H9 (cell line): ENCODE measurements around the gene CYGB. TPM values are rescaled to one million over a fixed set of nuclear protein-coding genes. Genes with fewer than 3 reads are reported as not detected.

Experiments
- DNase-seq: peaks from one replicate; pipeline ENCODE4 v3.0.0-alpha.2; 2017
- H2AFZ ChIP-seq: one replicate; pipeline ENCODE4 v1.6.1; 2013; ENCODE audit warnings: mild to moderate bottlenecking, low read length, control low read depth, moderate library complexity
- H2AK5ac ChIP-seq: 2 replicates; pipeline ENCODE4 v1.6.1; 2013; ENCODE audit warnings: low read length, control low read depth, mixed read lengths; ENCODE audit not compliant: insufficient read length
- H2BK120ac ChIP-seq: one replicate; pipeline ENCODE4 v1.6.1; 2013; ENCODE audit warnings: low read depth, mild to moderate bottlenecking, low read length, control low read depth, inconsistent platforms; ENCODE audit not compliant: poor library complexity, severe bottlenecking
- H2BK12ac ChIP-seq: 2 replicates; pipeline ENCODE4 v1.6.1; 2013; ENCODE audit warnings: low read length, control low read depth, mixed read lengths, low read depth; ENCODE audit not compliant: insufficient read length
- H2BK15ac ChIP-seq: 2 replicates; pipeline ENCODE4 v1.6.1; 2013; ENCODE audit warnings: low read depth, low read length, control low read depth
- H2BK20ac ChIP-seq: one replicate; pipeline ENCODE4 v1.6.1; 2013; ENCODE audit warnings: low read depth, mild to moderate bottlenecking, low read length, control low read depth, inconsistent platforms; ENCODE audit not compliant: poor library complexity, severe bottlenecking
- H2BK5ac ChIP-seq: 2 replicates; pipeline ENCODE4 v1.6.1; 2013; ENCODE audit warnings: low read length, control low read depth, mixed read lengths; ENCODE audit not compliant: insufficient read length
- H3K14ac ChIP-seq: 2 replicates; pipeline ENCODE4 v1.6.1; 2013; ENCODE audit warnings: low read length, control low read depth; ENCODE audit not compliant: insufficient read depth
- H3K18ac ChIP-seq: 2 replicates; pipeline ENCODE4 v1.6.1; 2013; ENCODE audit warnings: low read depth, mild to moderate bottlenecking, mixed read lengths, low read length, control low read depth; ENCODE audit not compliant: insufficient read length
- H3K23ac ChIP-seq: 2 replicates; pipeline ENCODE4 v1.6.1; 2013; ENCODE audit warnings: low read length, control low read depth, mixed read lengths, low read depth; ENCODE audit not compliant: insufficient read length
- H3K23me2 ChIP-seq: 2 replicates; pipeline ENCODE4 v1.6.1; 2013; ENCODE audit warnings: low read depth, mild to moderate bottlenecking, mixed read lengths, low read length, control low read depth; ENCODE audit not compliant: insufficient read length, poor library complexity, severe bottlenecking
- H3K27ac ChIP-seq: 2 replicates; pipeline ENCODE4 v1.5.1; 2013; ENCODE audit warnings: low read length, control low read depth, mixed read lengths, low read depth; ENCODE audit not compliant: insufficient read length
- H3K27me3 ChIP-seq: 2 replicates; pipeline ENCODE4 v1.6.1; 2013; ENCODE audit warnings: low read length, control low read depth, inconsistent platforms; ENCODE audit not compliant: insufficient read depth
- H3K4ac ChIP-seq: 2 replicates; pipeline ENCODE4 v1.6.1; 2013; ENCODE audit warnings: low read depth, mild to moderate bottlenecking, control low read depth, inconsistent platforms, low read length, moderate library complexity
- H3K4me1 ChIP-seq: 2 replicates; pipeline ENCODE4 v1.6.1; 2013; ENCODE audit warnings: low read length, control low read depth, inconsistent platforms; ENCODE audit not compliant: insufficient read depth
- H3K4me2 ChIP-seq: 2 replicates; pipeline ENCODE4 v1.6.1; 2013; ENCODE audit warnings: low read length, control low read depth, mixed read lengths; ENCODE audit not compliant: insufficient read length, insufficient read depth
- H3K56ac ChIP-seq: 2 replicates; pipeline ENCODE4 v1.6.1; 2013; ENCODE audit warnings: low read depth, mild to moderate bottlenecking, mixed read lengths, low read length, control low read depth; ENCODE audit not compliant: insufficient read length
- H3K79me1 ChIP-seq: 2 replicates; pipeline ENCODE4 v1.6.1; 2013; ENCODE audit warnings: low read depth, mild to moderate bottlenecking, moderate library complexity, low read length, control low read depth, inconsistent platforms; ENCODE audit not compliant: insufficient read depth, poor library complexity, severe bottlenecking
- H3K79me2 ChIP-seq: 2 replicates; pipeline ENCODE4 v1.6.1; 2013; ENCODE audit warnings: low read length, control low read depth, inconsistent platforms; ENCODE audit not compliant: insufficient read depth
- H3K9ac ChIP-seq: 2 replicates; pipeline ENCODE4 v1.6.1; 2013; ENCODE audit warnings: low read length, control low read depth, mixed read lengths; ENCODE audit not compliant: insufficient read length; ENCODE audit errors: extremely low read depth
- H3K9me3 ChIP-seq: one replicate; pipeline ENCODE4 v1.6.1; 2013; ENCODE audit warnings: low read depth, low read length, inconsistent platforms; ENCODE audit not compliant: control insufficient read depth
- H3T11ph ChIP-seq: one replicate; pipeline ENCODE4 v1.6.1; 2013; ENCODE audit warnings: mild to moderate bottlenecking, low read length, control low read depth, inconsistent platforms
- H4K20me1 ChIP-seq: one replicate; pipeline ENCODE4 v1.6.1; 2013; ENCODE audit not compliant: control insufficient read depth, insufficient read length, insufficient read depth
- H4K5ac ChIP-seq: 2 replicates; pipeline ENCODE4 v1.6.1; 2013; ENCODE audit warnings: low read depth, mild to moderate bottlenecking, mixed read lengths, low read length, control low read depth; ENCODE audit not compliant: insufficient read length
- H4K8ac ChIP-seq: replicated peaks from 2 replicates; pipeline ENCODE4 v1.6.1; 2013; ENCODE audit warnings: low read length, control low read depth, mixed read lengths, low read depth; ENCODE audit not compliant: insufficient read length
- H4K91ac ChIP-seq: 2 replicates; pipeline ENCODE4 v1.6.1; 2013; ENCODE audit warnings: low read depth, mild to moderate bottlenecking, moderate library complexity, mixed read lengths, low read length, control low read depth; ENCODE audit not compliant: insufficient read length
- H3K27ac Mint-ChIP-seq, 3 experiments: 2 replicates in 2 of 3; 3 replicates in 1 of 3; pipeline ENCODE4 v1.8.0; 2020 to 2021; ENCODE audit warnings: mixed read lengths in 3 of 3, mild to moderate bottlenecking in 1 of 3, moderate library complexity in 1 of 3
- H3K27me3 Mint-ChIP-seq: 2 replicates; pipeline ENCODE4 v1.8.0; 2021; ENCODE audit warnings: low read depth, mild to moderate bottlenecking, moderate library complexity, mixed read lengths
- H3K36me3 Mint-ChIP-seq, 3 experiments: 2 replicates in 2 of 3; 3 replicates in 1 of 3; pipeline ENCODE4 v1.8.0; 2020 to 2021; ENCODE audit warnings: low read depth in 3 of 3, mixed read lengths in 3 of 3; ENCODE audit not compliant: insufficient read depth in 1 of 3
- H3K4me1 Mint-ChIP-seq, 2 experiments: 2 replicates each; pipeline ENCODE4 v1.8.0; 2020; ENCODE audit warnings: mixed read lengths in 2 of 2
- H3K4me3 Mint-ChIP-seq, 2 experiments: 2 replicates in 1 of 2; 3 replicates in 1 of 2; pipeline ENCODE4 v1.8.0; 2020 to 2021; ENCODE audit warnings: mild to moderate bottlenecking in 2 of 2, mixed read lengths in 2 of 2, moderate library complexity in 1 of 2
- H3K9me3 Mint-ChIP-seq, 2 experiments: 2 replicates in 1 of 2; 3 replicates in 1 of 2; pipeline ENCODE4 v1.8.0; 2020; ENCODE audit warnings: mild to moderate bottlenecking in 2 of 2, mixed read lengths in 2 of 2, moderate library complexity in 1 of 2
- WGBS: extraction: QIAGEN DNeasy Blood & Tissue Kit; methylation state at CpG from one replicate; pipeline ENCODE4 v1.1.7; 2013; ENCODE audit warnings: missing lambda C conversion rate, low lambda C conversion rate, mixed read lengths; ENCODE audit not compliant: insufficient read length; ENCODE audit errors: extremely low coverage; 5-methylcytosine and 5-hydroxymethylcytosine counted together
- total RNA-seq: library from RNA; stranded (reverse); gene quantifications from 2 replicates; pipeline ENCODE4 v1.2.1, GENCODE V29; 2021
- TF ChIP-seq, protein P1 (sequence below): fragments of 200-600 bp; sonication (generic); conservative IDR thresholded peaks from 3 replicates; pipeline ENCODE4 v1.8.0; 2021; ENCODE audit warnings: antibody characterized with exemption, mild to moderate bottlenecking

The CYGB gene
- total RNA-seq, 1 experiment from 2014 or later = 2.4 TPM

DNA sequence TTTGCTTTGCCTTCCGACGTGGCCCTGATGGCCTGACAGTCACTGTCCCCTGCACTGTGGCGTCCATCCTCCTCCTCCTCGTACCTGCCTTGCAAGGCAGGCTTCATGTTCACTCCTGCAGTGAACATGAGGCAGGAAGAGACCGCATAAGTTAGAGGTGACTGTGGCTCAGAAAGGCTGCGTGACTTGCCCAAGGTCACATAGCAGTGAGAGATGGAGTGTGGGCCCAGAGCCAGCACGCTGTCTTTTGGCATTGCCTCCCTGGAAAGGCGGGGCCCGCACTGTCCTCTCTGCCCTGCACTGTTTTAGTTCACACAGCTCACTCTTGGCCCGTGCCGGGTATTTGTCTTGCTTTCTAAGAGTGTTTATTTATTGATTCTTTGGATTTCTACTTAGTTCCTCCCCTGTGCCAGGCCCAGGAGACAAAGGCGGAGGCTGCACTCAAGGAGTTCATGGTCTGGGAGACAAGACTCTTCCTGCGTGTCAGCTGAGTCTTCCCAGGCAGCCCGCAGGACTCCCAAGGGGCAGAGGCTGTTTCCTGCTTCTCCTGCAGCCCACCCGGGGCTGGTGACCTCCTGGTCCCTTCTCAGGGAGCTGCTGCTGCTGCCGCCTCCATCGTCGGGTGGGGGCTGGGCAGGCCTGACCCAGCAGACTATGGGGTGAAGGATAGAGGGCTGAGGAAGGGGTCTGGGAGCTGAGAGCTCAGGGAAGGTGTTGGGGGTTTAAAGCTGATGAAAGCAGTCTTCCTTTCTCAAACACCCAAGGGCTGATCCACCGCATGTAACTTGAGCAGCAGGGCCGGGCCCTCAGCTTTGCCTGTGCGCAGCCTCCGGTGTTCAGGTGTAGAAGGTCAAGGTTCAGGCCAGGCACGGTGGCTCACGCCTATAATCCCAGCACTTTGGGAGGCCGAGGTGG lies 12.7 kb downstream of the CYGB start:
- Histone ChIP-seq H2BK5ac (no peak overlapping the region), H3T11ph (no peak overlapping the region), H4K20me1 (peaks cover 3% of the 10 kb centered on the region), H2AK5ac (no peak overlapping the region), H3K9ac (no peak overlapping the region), H2BK20ac (no peak overlapping the region), H4K91ac (no peak overlapping the region), H3K4me2 (no peak overlapping the region), H3K18ac (no peak overlapping the region), H3K9me3 (no peaks in the 10 kb centered on the region), H4K8ac (no peak overlapping the region), H3K27me3 (no peaks in the 10 kb centered on the region), H4K5ac (no peak overlapping the region), H2BK12ac (no peak overlapping the region), H3K79me2 (no peaks in the 10 kb centered on the region), H3K23me2 (no peaks in the 10 kb centered on the region), H2BK15ac (no peak overlapping the region), H3K79me1 (no peaks in the 10 kb centered on the region), H3K27ac (no peak overlapping the region), H3K4me1 (peaks cover 4% of the 10 kb centered on the region; the same call in 1 of the 2 replicates), H2AFZ (no peak overlapping the region), H3K56ac (no peak overlapping the region), H3K4ac (no peak overlapping the region), H2BK120ac (no peak overlapping the region), H3K23ac (no peak overlapping the region), H3K14ac (no peak overlapping the region)
- Mint-ChIP-seq H3K27ac (no peak overlapping the region), H3K9me3 (no peaks in the 10 kb centered on the region; a peak in 1 of 5 replicates), H3K4me1 (peaks cover 14 to 32% of the 10 kb centered on the region in 2 experiments), H3K36me3 (no peaks in the 10 kb centered on the region), H3K27me3 (peaks cover 36% of the 10 kb centered on the region), H3K4me3 (no peak overlapping the region)
- WGBS = no CpG with 5 or more reads among the region's 25 CpGs
- DNase-seq = no peak
- TF ChIP-seq, protein P1, sequence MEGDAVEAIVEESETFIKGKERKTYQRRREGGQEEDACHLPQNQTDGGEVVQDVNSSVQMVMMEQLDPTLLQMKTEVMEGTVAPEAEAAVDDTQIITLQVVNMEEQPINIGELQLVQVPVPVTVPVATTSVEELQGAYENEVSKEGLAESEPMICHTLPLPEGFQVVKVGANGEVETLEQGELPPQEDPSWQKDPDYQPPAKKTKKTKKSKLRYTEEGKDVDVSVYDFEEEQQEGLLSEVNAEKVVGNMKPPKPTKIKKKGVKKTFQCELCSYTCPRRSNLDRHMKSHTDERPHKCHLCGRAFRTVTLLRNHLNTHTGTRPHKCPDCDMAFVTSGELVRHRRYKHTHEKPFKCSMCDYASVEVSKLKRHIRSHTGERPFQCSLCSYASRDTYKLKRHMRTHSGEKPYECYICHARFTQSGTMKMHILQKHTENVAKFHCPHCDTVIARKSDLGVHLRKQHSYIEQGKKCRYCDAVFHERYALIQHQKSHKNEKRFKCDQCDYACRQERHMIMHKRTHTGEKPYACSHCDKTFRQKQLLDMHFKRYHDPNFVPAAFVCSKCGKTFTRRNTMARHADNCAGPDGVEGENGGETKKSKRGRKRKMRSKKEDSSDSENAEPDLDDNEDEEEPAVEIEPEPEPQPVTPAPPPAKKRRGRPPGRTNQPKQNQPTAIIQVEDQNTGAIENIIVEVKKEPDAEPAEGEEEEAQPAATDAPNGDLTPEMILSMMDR = no peak
